ENCODE measurements around the gene EPHA4. TPM values are rescaled to one million over a fixed set of nuclear protein-coding genes. Genes with fewer than 3 reads are reported as not detected.

The EPHA4 gene
- polyA plus RNA-seq, 1 donor (not counting 4 experiments of a cell fraction or from before 2014, with no cell fraction given) = 9.0 TPM

- Histone ChIP-seq H3K4me2 (ENCODE audit: control insufficient read depth, extremely low read depth, insufficient read depth, low read depth, low read length) (peak overlapping the region; percentile 70), H3K9me1 (ENCODE audit: control insufficient read depth, extremely low read depth, insufficient read depth, low read length) (no peaks in the 10 kb centered on the region), H3K27me3 (ENCODE audit: control insufficient read depth, extremely low read depth, insufficient read depth, low read length) (no peaks in the 10 kb centered on the region), H3K4me3 (ENCODE audit: control insufficient read depth in 2 of 3, extremely low read depth in 1 of 3, insufficient read depth in 2 of 3, low read depth in 1 of 3, low read length in 3 of 3) (peak overlapping the region in 2 of 3 experiments; percentile 2 to 16), H3K36me3 (ENCODE audit: control insufficient read depth in 2 of 2, extremely low read depth in 1 of 2, insufficient read depth in 2 of 2, low read length in 2 of 2) (no peaks in the 10 kb centered on the region), H3K9me3 (ENCODE audit: control insufficient read depth, low read depth, low read length) (no peaks in the 10 kb centered on the region), H2AFZ (ENCODE audit: control insufficient read depth, low read length) (peak overlapping the region; percentile 7), H3K9ac (ENCODE audit: control insufficient read depth, extremely low read depth, insufficient read depth, low read length) (peak overlapping the region; percentile 1), H3K4me1 (ENCODE audit: control insufficient read depth, extremely low read depth, insufficient read depth, low read length) (peaks cover 32% of the 10 kb centered on the region), H3K79me2 (ENCODE audit: control insufficient read depth, insufficient read depth, low read length) (no peaks in the 10 kb centered on the region), H3K27ac (ENCODE audit: control insufficient read depth, insufficient read depth, low read length) (no peak overlapping the region), H4K20me1 (ENCODE audit: control insufficient read depth, extremely low read depth, insufficient read depth, low read length) (no peaks in the 10 kb centered on the region)
- FAIRE-seq (peak; percentile 78), DNase-seq (ENCODE audit: low read depth, low spot score) (no peak)
- TF ChIP-seq CTCF (optimal IDR thresholded peaks at IDR 0.05 in 1 of 3, IDR thresholded peaks at IDR 0.05 in 1 of 3, conservative IDR thresholded peaks at IDR 0.05 in 1 of 3; ENCODE audit: extremely low read depth in 1 of 3, insufficient read depth in 2 of 3, low read length in 3 of 3) (no peak), EZH2 (IDR thresholded peaks at IDR 0.05; ENCODE audit: low read length) (no peak)
- dilution Hi-C loops (cut with MboI; ENCODE audit: extremely low pct_ligation_motif_present, low sequenced_read_pairs) = no loop called here
Observed at GRCh38 chr2:221529177-221529942, 42.7 kb downstream of the EPHA4 start.

GRCh38 chr2:221527776-221528309 is 44.3 kb downstream of the EPHA4 start:
- DNase-seq (ENCODE audit: low read depth, low spot score) = no peak
- Histone ChIP-seq H3K36me3 (ENCODE audit: control insufficient read depth in 2 of 2, extremely low read depth in 1 of 2, insufficient read depth in 2 of 2, low read length in 2 of 2) (no peaks in the 10 kb centered on the region), H3K9ac (ENCODE audit: control insufficient read depth, extremely low read depth, insufficient read depth, low read length) (no peak overlapping the region), H3K9me3 (ENCODE audit: control insufficient read depth, low read depth, low read length) (no peaks in the 10 kb centered on the region), H3K4me2 (ENCODE audit: control insufficient read depth, extremely low read depth, insufficient read depth, low read depth, low read length) (no peak overlapping the region), H3K4me1 (ENCODE audit: control insufficient read depth, extremely low read depth, insufficient read depth, low read length) (peaks cover 23% of the 10 kb centered on the region), H3K27ac (ENCODE audit: control insufficient read depth, insufficient read depth, low read length) (no peak overlapping the region), H3K4me3 (ENCODE audit: control insufficient read depth in 2 of 3, extremely low read depth in 1 of 3, insufficient read depth in 2 of 3, low read depth in 1 of 3, low read length in 3 of 3) (no peak overlapping the region), H3K79me2 (ENCODE audit: control insufficient read depth, insufficient read depth, low read length) (no peaks in the 10 kb centered on the region), H3K9me1 (ENCODE audit: control insufficient read depth, extremely low read depth, insufficient read depth, low read length) (no peaks in the 10 kb centered on the region), H2AFZ (ENCODE audit: control insufficient read depth, low read length) (peak overlapping the region; percentile 67), H3K27me3 (ENCODE audit: control insufficient read depth, extremely low read depth, insufficient read depth, low read length) (no peaks in the 10 kb centered on the region), H4K20me1 (ENCODE audit: control insufficient read depth, extremely low read depth, insufficient read depth, low read length) (no peaks in the 10 kb centered on the region)
- TF ChIP-seq EZH2 (IDR thresholded peaks at IDR 0.05; ENCODE audit: low read length) (no peak), CTCF (optimal IDR thresholded peaks at IDR 0.05 in 1 of 3, IDR thresholded peaks at IDR 0.05 in 1 of 3, conservative IDR thresholded peaks at IDR 0.05 in 1 of 3; ENCODE audit: extremely low read depth in 1 of 3, insufficient read depth in 2 of 3, low read length in 3 of 3) (no peak)
- no peak for FAIRE-seq
- dilution Hi-C loops (cut with MboI; ENCODE audit: extremely low pct_ligation_motif_present, low sequenced_read_pairs) = no loop called here

Measured in keratinocyte (primary cell).